AG04449 (cell line): ENCODE measurements around the gene ALDH1A3.
"Not testable (repeated sequence)": the region's sequence is repeated elsewhere in the genome, so short reads cannot be mapped to it uniquely, and the experiment has no call there.

Experiments
- CTCF ChIA-PET: fragments of 350-600 bp; formaldehyde crosslinking; extraction: SDS; loops from one replicate; lab custom pipeline; 2021; ENCODE audit warnings: antibody characterized with exemption; lab: Yijun Ruan, JAX
- POLR2A ChIA-PET: fragments of 400-600, 350-600 bp; formaldehyde crosslinking; extraction: SDS; loops from one replicate; lab custom pipeline; 2020; ENCODE audit warnings: antibody characterized with exemption, inconsistent platforms; lab: Yijun Ruan, JAX
- DNase-seq: peaks from one replicate; pipeline ENCODE4 v3.0.0-alpha.2; 2010; ENCODE audit warnings: low read depth, low spot score
- H3K4me3 ChIP-seq: 2 replicates; pipeline ENCODE4 v1.5.1; 2011; ENCODE audit warnings: low read depth, mild to moderate bottlenecking, control low read depth, low read length
- TF ChIP-seq, protein P1 (sequence below): IDR thresholded peaks from one replicate; pipeline ENCODE4 v1.5.1; 2011; ENCODE audit warnings: mild to moderate bottlenecking, moderate library complexity, low read length, control low read depth, inconsistent platforms; ENCODE audit not compliant: insufficient read depth; ENCODE audit errors: missing control alignments

The ALDH1A3 gene

DNA sequence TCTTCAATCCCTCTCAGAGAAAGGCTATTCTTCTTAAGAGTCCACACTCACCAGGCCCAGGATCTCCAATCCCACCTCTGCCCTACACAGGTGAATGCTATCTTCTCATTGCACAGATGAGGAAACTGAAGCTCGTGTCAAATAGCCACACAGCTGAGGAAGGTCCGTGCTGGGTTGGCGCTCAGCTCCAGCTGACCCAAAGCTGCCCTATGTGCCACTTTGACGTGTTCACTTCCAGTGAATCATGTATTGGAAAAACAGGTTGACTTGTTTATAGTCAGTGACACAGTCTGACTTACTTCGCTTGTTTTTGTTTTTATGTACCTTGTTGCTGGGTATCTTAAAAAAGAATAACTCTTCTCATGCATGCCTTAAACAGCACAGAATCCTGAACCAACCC, 32.4 kb upstream of the ALDH1A3 start:
- TF ChIP-seq, protein P1, sequence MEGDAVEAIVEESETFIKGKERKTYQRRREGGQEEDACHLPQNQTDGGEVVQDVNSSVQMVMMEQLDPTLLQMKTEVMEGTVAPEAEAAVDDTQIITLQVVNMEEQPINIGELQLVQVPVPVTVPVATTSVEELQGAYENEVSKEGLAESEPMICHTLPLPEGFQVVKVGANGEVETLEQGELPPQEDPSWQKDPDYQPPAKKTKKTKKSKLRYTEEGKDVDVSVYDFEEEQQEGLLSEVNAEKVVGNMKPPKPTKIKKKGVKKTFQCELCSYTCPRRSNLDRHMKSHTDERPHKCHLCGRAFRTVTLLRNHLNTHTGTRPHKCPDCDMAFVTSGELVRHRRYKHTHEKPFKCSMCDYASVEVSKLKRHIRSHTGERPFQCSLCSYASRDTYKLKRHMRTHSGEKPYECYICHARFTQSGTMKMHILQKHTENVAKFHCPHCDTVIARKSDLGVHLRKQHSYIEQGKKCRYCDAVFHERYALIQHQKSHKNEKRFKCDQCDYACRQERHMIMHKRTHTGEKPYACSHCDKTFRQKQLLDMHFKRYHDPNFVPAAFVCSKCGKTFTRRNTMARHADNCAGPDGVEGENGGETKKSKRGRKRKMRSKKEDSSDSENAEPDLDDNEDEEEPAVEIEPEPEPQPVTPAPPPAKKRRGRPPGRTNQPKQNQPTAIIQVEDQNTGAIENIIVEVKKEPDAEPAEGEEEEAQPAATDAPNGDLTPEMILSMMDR, result no peak
- DNase-seq, result no peak
- ChIA-PET CTCF (interaction anchor here (1.3 to 1.5 kb wide), 2 partner anchors 15 to 26 kb away, joined by 3 to 5 read pairs; no protein-coding TSS in a partner anchor), POLR2A (no interaction called here)
- H3K4me3 ChIP-seq, result no peak overlapping the region

DNA sequence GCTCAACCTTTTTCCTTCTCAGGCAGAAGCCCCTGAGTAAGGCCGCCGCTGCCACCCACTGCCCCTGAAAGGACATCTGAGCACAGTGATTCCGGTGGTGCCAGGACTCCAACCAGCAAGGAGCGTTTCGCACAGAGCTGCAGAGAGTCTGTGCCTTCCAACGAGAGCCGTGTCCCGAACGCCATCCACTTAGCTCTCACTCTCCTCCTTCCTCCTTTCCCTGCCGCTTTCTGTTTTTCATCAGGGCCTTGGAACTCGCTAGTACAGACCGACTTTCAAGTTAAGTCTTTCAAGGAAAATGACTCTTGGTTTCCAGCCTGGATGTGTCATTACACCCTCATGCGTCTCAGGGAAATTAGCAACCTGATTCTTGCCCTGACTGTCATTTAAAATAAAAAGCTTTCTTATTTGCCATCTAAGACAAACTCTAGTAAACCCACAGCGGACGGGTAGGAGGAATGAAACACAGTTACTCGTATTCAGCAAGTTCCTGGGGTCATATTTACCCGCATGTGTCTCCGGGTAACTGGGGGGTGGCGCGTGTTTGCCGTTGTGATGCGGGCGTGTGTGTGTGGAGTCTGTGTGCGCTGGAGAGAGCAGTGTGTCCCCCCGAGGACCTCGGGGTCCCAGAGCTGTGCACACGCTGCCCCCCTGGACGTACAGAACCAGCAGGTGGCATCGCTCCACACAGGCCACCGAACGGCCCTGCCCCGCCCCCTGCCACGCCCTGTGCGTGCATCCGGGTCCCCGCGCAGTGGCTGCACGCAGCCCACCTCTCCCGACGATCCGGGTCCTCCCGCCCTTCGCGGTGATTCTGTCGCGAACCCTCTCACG, 30.4 kb upstream of the ALDH1A3 start:
- H3K4me3 ChIP-seq, result peak overlapping the region; percentile 64
- CTCF ChIA-PET, result interaction anchor here (0.7 to 2.3 kb wide), 7 partner anchors 15 to 222 kb away, joined by 3 to 8 read pairs (median 4); no protein-coding TSS in a partner anchor
- TF ChIP-seq, protein P1, result peak; percentile 32
- DNase-seq, result no peak
- POLR2A ChIA-PET, result no interaction called here

DNA sequence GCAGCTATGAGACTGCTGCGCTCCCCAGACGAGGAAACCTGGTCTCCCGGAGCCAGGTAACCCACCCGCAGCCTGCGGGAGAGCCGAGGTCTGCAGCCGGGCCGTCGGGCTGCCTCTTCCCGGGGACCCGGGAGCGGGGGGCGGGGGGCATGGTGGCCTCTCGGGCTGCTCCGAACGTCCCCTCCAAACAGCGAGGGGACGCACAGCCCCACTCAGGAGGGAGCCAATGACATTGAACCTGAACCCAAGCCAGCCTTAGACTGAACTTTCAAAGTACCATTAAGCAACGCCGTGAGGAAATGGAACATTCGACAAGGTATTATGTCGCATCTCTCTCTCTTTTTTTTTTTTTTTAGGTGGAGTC, 29.8 kb upstream of the ALDH1A3 start:
- CTCF ChIA-PET, result interaction anchor here (1.2 to 2.3 kb wide), 3 partner anchors 20 to 223 kb away, joined by 4 to 8 read pairs (median 5); no protein-coding TSS in a partner anchor
- TF ChIP-seq, protein P1, result no peak
- DNase-seq, result no peak

DNA sequence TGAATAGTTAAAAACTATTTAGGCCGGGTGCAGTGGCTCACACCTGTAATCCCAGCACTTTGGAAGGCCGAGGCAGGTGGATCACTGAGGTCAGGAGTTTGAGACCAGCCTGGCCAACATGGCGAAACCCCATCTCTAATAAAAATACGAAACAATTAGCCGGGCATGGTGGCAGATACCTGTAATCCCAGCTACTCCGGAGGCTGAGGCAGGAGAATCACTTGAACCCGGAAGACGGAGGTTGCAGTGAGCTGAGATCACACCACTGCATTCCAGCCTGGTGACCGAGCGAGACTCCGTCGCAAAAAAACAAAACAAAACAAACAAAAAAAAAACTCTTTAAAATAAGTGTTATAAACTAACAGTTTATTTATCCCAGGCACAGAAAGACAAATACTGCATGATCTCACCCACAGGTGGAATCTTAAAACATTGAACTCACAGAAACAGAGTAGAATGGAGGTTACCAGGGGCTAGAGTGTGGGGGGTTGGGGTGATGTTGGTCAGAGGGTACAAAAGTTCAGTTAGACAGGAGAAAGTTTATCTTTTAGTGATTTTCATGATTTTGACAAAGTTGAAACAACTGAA, 28.1 kb upstream of the ALDH1A3 start:
- H3K4me3 ChIP-seq, DNase-seq, POLR2A ChIA-PET: not testable (repeated sequence)
- CTCF ChIA-PET, result interaction anchor here (1.0 to 1.8 kb wide), 2 partner anchors 21 to 67 kb away, joined by 3 to 5 read pairs; no protein-coding TSS in a partner anchor

More for the DNA sequence above, 29.8 kb upstream of the ALDH1A3 start:
- peak overlapping the region; percentile 64 for H3K4me3 ChIP-seq
- POLR2A ChIA-PET, result no interaction called here

DNA sequence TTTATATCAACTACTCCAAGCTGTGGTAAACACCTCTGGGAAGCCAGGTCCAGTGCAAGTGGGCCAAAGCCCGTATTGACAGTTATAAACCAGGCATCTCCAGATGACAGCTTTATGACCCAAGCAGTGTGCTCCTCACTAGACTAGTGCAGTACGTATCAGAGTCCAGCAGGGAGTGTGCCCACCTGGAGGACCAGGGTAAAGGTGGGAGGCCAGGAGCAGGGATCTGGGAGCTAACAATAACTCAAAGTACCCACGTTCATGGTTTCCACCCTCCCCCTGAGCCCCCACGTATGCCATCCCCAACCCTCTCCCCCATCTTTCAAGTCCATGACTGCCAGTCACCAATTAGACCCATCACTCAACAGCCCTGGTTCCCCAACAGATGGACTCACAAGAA, 27.0 kb upstream of the ALDH1A3 start:
- ChIA-PET POLR2A (no interaction called here), CTCF (interaction anchor here (0.7 kb wide), 1 partner anchor 115 kb away, joined by 3 read pairs; no protein-coding TSS in a partner anchor)
- TF ChIP-seq, protein P1, result no peak

DNA sequence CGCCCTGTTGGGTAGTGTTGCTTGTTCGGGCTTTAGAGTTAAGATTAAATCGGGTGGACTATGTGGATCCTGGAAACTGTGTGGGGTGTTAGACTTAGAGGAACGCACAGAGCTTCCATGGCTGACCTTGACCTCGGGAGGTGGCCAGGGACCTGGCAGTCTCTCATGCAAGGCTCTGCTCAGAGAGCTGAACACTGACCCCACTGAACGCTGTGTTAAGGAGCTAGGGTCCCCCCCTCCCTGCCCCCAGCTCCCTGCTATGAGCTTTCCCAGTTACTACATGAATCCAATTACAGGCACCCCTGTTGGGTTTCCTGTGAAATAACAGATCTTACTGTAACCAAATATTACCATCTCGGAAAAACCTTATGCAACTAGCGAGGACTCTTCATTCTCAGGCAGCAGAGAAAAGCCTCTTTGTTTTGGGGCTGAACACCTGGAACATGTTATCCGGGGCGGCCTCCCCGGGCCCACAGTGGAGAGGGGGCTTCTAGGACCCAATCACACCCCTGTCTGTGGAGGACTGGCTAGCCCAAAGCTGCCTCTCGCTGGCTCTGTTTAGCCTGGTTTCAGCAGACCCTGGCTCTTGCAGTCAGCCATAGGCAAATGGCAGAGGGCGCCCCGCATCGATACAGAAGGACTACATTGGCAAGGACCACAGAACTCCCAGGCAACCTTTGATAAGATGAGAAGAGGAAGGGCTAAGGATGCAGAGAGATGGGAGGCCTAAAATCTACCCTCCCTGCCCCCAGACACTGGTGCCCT, 25.8 kb upstream of the ALDH1A3 start:
- ChIA-PET CTCF (no interaction called here), POLR2A (interaction anchor here (0.5 kb wide), 1 partner anchor 29 kb away, joined by 5 read pairs; no protein-coding TSS in a partner anchor)
- DNase-seq, result no peak
- H3K4me3 ChIP-seq, result no peak overlapping the region
- TF ChIP-seq, protein P1, result no peak

More for the DNA sequence above, 27.0 kb upstream of the ALDH1A3 start:
- DNase-seq, result no peak
- H3K4me3 ChIP-seq, result no peak overlapping the region
